ENCODE data around the gene KLF9. TPM values are rescaled to one million over a fixed set of nuclear protein-coding genes. Genes with fewer than 3 reads are reported as not detected.

Gene KLF9
- total RNA-seq, 1 experiment from 2014 or later = 0.26 TPM

DNA sequence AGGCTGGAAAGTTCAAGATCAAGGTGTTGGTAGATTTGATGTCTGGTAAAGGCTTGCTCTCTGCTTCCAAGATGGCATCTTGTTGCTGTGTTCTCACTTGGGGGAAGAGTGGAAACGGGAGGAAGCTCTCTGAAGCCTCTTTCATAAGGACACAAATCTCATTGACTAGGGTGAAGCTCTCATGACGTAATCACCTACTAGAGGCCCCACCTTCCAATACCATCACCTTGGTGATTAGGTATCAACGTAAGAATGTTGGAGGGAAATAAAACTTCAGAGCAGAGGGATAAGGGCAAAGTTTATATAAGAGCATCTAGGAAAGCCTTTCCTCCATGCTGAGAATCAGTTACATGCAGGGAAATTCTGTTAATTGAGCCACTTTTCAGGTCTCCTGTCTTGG lies 15.4 kb upstream of the KLF9 start:
- Histone ChIP-seq H3K27ac (ENCODE audit: insufficient read length, low read depth, low read length) (no peak overlapping the region), H2BK15ac (ENCODE audit: low read depth, low read length) (no peak overlapping the region), H3K4ac (ENCODE audit: low read depth, low read length) (no peak overlapping the region), H2AFZ (ENCODE audit: low read length) (no peak overlapping the region), H4K91ac (ENCODE audit: insufficient read length, low read depth, low read length) (no peak overlapping the region), H3K56ac (ENCODE audit: insufficient read length, low read depth, low read length) (no peak overlapping the region), H3K23ac (ENCODE audit: insufficient read length, low read depth, low read length) (no peak overlapping the region), H3T11ph (ENCODE audit: low read length) (no peak overlapping the region), H4K8ac (replicated peaks; ENCODE audit: insufficient read length, low read depth, low read length) (no peak overlapping the region), H4K20me1 (ENCODE audit: control insufficient read depth, insufficient read depth, insufficient read length) (no peaks in the 10 kb centered on the region), H3K79me2 (ENCODE audit: insufficient read depth, low read length) (no peaks in the 10 kb centered on the region), H4K5ac (ENCODE audit: insufficient read length, low read depth, low read length) (no peak overlapping the region), H3K4me2 (ENCODE audit: insufficient read depth, insufficient read length, low read length) (no peak overlapping the region), H3K14ac (ENCODE audit: insufficient read depth, low read length) (no peak overlapping the region), H3K79me1 (ENCODE audit: insufficient read depth, low read depth, low read length, poor library complexity, severe bottlenecking) (no peaks in the 10 kb centered on the region), H2BK12ac (ENCODE audit: insufficient read length, low read depth, low read length) (no peak overlapping the region), H3K18ac (ENCODE audit: insufficient read length, low read depth, low read length) (no peak overlapping the region), H2BK120ac (ENCODE audit: low read depth, low read length, poor library complexity, severe bottlenecking) (no peak overlapping the region), H2BK20ac (ENCODE audit: low read depth, low read length, poor library complexity, severe bottlenecking) (no peak overlapping the region), H3K27me3 (ENCODE audit: insufficient read depth, low read length) (no peaks in the 10 kb centered on the region), H3K23me2 (ENCODE audit: insufficient read length, low read depth, low read length, poor library complexity, severe bottlenecking) (no peaks in the 10 kb centered on the region), H2AK5ac (ENCODE audit: insufficient read length, low read length) (no peak overlapping the region), H3K9ac (ENCODE audit: extremely low read depth, insufficient read length, low read length) (no peak overlapping the region), H3K4me1 (ENCODE audit: insufficient read depth, low read length) (no peaks in the 10 kb centered on the region), H2BK5ac (ENCODE audit: insufficient read length, low read length) (no peak overlapping the region), H3K9me3 (ENCODE audit: control insufficient read depth, low read depth, low read length) (no peaks in the 10 kb centered on the region)
- Mint-ChIP-seq H3K36me3 (ENCODE audit: insufficient read depth in 1 of 3, low read depth in 3 of 3) (no peaks in the 10 kb centered on the region), H3K27ac (no peak overlapping the region), H3K4me3 (no peak overlapping the region), H3K9me3 (peaks cover 4 to 6% of the 10 kb centered on the region in 2 experiments; a peak in 2 of 5 replicates), H3K4me1 (peaks cover 0 to 6% of the 10 kb centered on the region in 2 experiments; a peak in 3 of 4 replicates), H3K27me3 (ENCODE audit: low read depth) (peaks cover 11% of the 10 kb centered on the region)
- DNase-seq = no peak
- TF ChIP-seq, protein P1, sequence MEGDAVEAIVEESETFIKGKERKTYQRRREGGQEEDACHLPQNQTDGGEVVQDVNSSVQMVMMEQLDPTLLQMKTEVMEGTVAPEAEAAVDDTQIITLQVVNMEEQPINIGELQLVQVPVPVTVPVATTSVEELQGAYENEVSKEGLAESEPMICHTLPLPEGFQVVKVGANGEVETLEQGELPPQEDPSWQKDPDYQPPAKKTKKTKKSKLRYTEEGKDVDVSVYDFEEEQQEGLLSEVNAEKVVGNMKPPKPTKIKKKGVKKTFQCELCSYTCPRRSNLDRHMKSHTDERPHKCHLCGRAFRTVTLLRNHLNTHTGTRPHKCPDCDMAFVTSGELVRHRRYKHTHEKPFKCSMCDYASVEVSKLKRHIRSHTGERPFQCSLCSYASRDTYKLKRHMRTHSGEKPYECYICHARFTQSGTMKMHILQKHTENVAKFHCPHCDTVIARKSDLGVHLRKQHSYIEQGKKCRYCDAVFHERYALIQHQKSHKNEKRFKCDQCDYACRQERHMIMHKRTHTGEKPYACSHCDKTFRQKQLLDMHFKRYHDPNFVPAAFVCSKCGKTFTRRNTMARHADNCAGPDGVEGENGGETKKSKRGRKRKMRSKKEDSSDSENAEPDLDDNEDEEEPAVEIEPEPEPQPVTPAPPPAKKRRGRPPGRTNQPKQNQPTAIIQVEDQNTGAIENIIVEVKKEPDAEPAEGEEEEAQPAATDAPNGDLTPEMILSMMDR (conservative IDR thresholded peaks at IDR 0.05) = no peak
- WGBS (ENCODE audit: extremely low coverage, insufficient read length, low lambda C conversion rate) = no CpG with 5 or more reads among the region's 3 CpGs

Data from H9 (cell line).